Mesenchymal stem cell (in vitro differentiated cells and primary cell): ENCODE data around the gene SUCLA2.

ENCODE experiments used
- DNase-seq: peaks from one replicate; pipeline ENCODE4 v3.0.0-alpha.2; 2013
- H2AFZ ChIP-seq: one replicate; pipeline ENCODE4 v1.6.1; 2013; ENCODE audit warnings: low read depth, mild to moderate bottlenecking, control low read depth, inconsistent platforms, low read length, moderate library complexity
- H2AK5ac ChIP-seq: 2 replicates; pipeline ENCODE4 v1.6.1; 2013; ENCODE audit warnings: low read length, moderate library complexity, mild to moderate bottlenecking, inconsistent platforms; ENCODE audit not compliant: severe bottlenecking
- H2BK120ac ChIP-seq: one replicate; pipeline ENCODE4 v1.6.1; 2013; ENCODE audit warnings: low read depth, mild to moderate bottlenecking, inconsistent platforms, low read length, moderate library complexity
- H2BK12ac ChIP-seq, 2 experiments: one replicate each; pipeline ENCODE4 v1.6.1; 2013; ENCODE audit warnings: inconsistent platforms in 2 of 2, low read length in 2 of 2, mild to moderate bottlenecking in 2 of 2, moderate library complexity in 2 of 2, control low read depth in 1 of 2
- H2BK15ac ChIP-seq: one replicate; pipeline ENCODE4 v1.6.1; 2013; ENCODE audit warnings: mild to moderate bottlenecking, low read depth, inconsistent platforms; ENCODE audit not compliant: poor library complexity, severe bottlenecking
- H2BK5ac ChIP-seq: 2 replicates; pipeline ENCODE4 v1.6.1; 2013; ENCODE audit warnings: low read depth, mild to moderate bottlenecking, low read length, control low read depth, inconsistent platforms; ENCODE audit not compliant: poor library complexity, severe bottlenecking
- H3K14ac ChIP-seq, 2 experiments: one replicate each; pipeline ENCODE4 v1.6.1; 2013; ENCODE audit warnings: inconsistent platforms in 2 of 2, low read length in 2 of 2, control low read depth in 1 of 2, mild to moderate bottlenecking in 1 of 2, moderate library complexity in 1 of 2
- H3K18ac ChIP-seq, 2 experiments: one replicate each; pipeline ENCODE4 v1.6.1; 2013; ENCODE audit warnings: inconsistent platforms in 2 of 2, low read length in 2 of 2, control low read depth in 1 of 2, low read depth in 1 of 2, mild to moderate bottlenecking in 1 of 2
- H3K23ac ChIP-seq, 2 experiments: one replicate each; pipeline ENCODE4 v1.6.1; 2013; ENCODE audit warnings: inconsistent platforms in 2 of 2, low read length in 2 of 2, mild to moderate bottlenecking in 2 of 2, moderate library complexity in 2 of 2, control low read depth in 1 of 2
- H3K27ac ChIP-seq: 2 replicates; pipeline ENCODE4 v1.5.1; 2013; ENCODE audit warnings: mild to moderate bottlenecking, moderate library complexity, low read length, control low read depth, inconsistent platforms; ENCODE audit not compliant: poor library complexity, severe bottlenecking
- H3K27me3 ChIP-seq, 2 experiments: 2 replicates each; pipeline versions ENCODE4 v1.6.1 to v1.7.0; 2013; ENCODE audit warnings: low read length in 2 of 2, mild to moderate bottlenecking in 2 of 2, moderate library complexity in 2 of 2, control low read depth in 1 of 2, inconsistent platforms in 1 of 2; ENCODE audit not compliant: control insufficient read depth in 1 of 2, insufficient read depth in 1 of 2
- H3K36me3 ChIP-seq, 2 experiments: 2 replicates each; pipeline versions ENCODE4 v1.6.1 to v1.7.0; 2013; ENCODE audit warnings: low read length in 2 of 2, control low read depth in 1 of 2, inconsistent platforms in 1 of 2, low read depth in 1 of 2, mild to moderate bottlenecking in 1 of 2; ENCODE audit not compliant: insufficient read depth in 2 of 2, control insufficient read depth in 1 of 2
- H3K4ac ChIP-seq, 2 experiments: one replicate each; pipeline ENCODE4 v1.6.1; 2013; ENCODE audit warnings: inconsistent platforms in 2 of 2, low read length in 2 of 2, mild to moderate bottlenecking in 2 of 2, moderate library complexity in 2 of 2, control low read depth in 1 of 2, low read depth in 1 of 2
- H3K4me1 ChIP-seq: 2 replicates; pipeline ENCODE4 v1.6.1; 2013; ENCODE audit warnings: low read depth, low read length, control low read depth; ENCODE audit not compliant: control insufficient read depth, insufficient read depth
- H3K4me2 ChIP-seq: 2 replicates; pipeline ENCODE4 v1.6.1; 2013; ENCODE audit warnings: low read length, mild to moderate bottlenecking, inconsistent platforms; ENCODE audit not compliant: poor library complexity, severe bottlenecking
- H3K4me3 ChIP-seq, 2 experiments: 2 replicates each; pipeline versions ENCODE4 v1.5.1 to v1.7.0; 2013; ENCODE audit warnings: low read length in 2 of 2, mild to moderate bottlenecking in 2 of 2, control low read depth in 1 of 2, low read depth in 1 of 2; ENCODE audit not compliant: insufficient read depth in 1 of 2
- H3K79me1 ChIP-seq: replicated peaks from 2 replicates; pipeline ENCODE4 v1.6.1; 2013; ENCODE audit warnings: mild to moderate bottlenecking, control low read depth, low read length, inconsistent platforms; ENCODE audit not compliant: poor library complexity, severe bottlenecking
- H3K9ac ChIP-seq: 2 replicates; pipeline ENCODE4 v1.7.0; 2013; ENCODE audit warnings: mild to moderate bottlenecking, low read length, moderate library complexity
- H3K9me3 ChIP-seq: 2 replicates; pipeline ENCODE4 v1.7.0; 2013; ENCODE audit warnings: mild to moderate bottlenecking, low read length; ENCODE audit not compliant: control insufficient read depth
- H4K8ac ChIP-seq: one replicate; pipeline ENCODE4 v1.6.1; 2013; ENCODE audit warnings: inconsistent platforms, mild to moderate bottlenecking, low read length, moderate library complexity
- H4K91ac ChIP-seq: one replicate; pipeline ENCODE4 v1.6.1; 2013; ENCODE audit warnings: mild to moderate bottlenecking, low read length, inconsistent platforms
- WGBS: methylation state at CpG from one replicate; pipeline ENCODE4 v1.1.7; 2013; ENCODE audit warnings: mixed read lengths; 5-methylcytosine and 5-hydroxymethylcytosine counted together

Gene SUCLA2

GRCh38 chr13:48014359-48014758, 13.3 kb upstream of the SUCLA2 start:
- Histone ChIP-seq H3K27ac (no peak overlapping the region), H3K36me3 (no peaks in the 10 kb centered on the region), H4K91ac (no peak overlapping the region), H2BK5ac (no peak overlapping the region), H3K14ac (peak overlapping the region in 1 of 2 experiments; percentile 60), H2AFZ (no peak overlapping the region), H3K79me1 (peaks cover 4% of the 10 kb centered on the region), H3K9me3 (no peaks in the 10 kb centered on the region), H3K4me2 (no peak overlapping the region), H2BK120ac (no peak overlapping the region), H2AK5ac (no peak overlapping the region), H3K4me1 (no peaks in the 10 kb centered on the region), H2BK12ac (no peak overlapping the region), H3K9ac (no peak overlapping the region), H3K4me3 (no peak overlapping the region), H4K8ac (no peak overlapping the region), H3K18ac (no peak overlapping the region), H3K23ac (no peak overlapping the region), H3K4ac (no peak overlapping the region), H2BK15ac (no peak overlapping the region), H3K27me3 (no peaks in the 10 kb centered on the region)
- no peak for DNase-seq
- WGBS, result 72% methylated on average over 2 of the region's 2 CpGs

- H2AFZ ChIP-seq, result no peak overlapping the region
- no peak overlapping the region for H3K23ac ChIP-seq
- H4K91ac ChIP-seq, result no peak overlapping the region
- no peaks in the 10 kb centered on the region for H3K9me3 ChIP-seq
- H4K8ac ChIP-seq, result no peak overlapping the region
- no peaks in the 10 kb centered on the region for H3K4me1 ChIP-seq
- no peak overlapping the region for H3K4me3 ChIP-seq
- no peak overlapping the region for H2BK5ac ChIP-seq
- H3K4ac ChIP-seq, result no peak overlapping the region
- no peak overlapping the region for H3K18ac ChIP-seq
- H3K27ac ChIP-seq, result no peak overlapping the region
- no peak overlapping the region for H2AK5ac ChIP-seq
- no peaks in the 10 kb centered on the region for H3K36me3 ChIP-seq
- no peak overlapping the region for H2BK15ac ChIP-seq
- no peak overlapping the region for H2BK12ac ChIP-seq
- WGBS, result 100% methylated on average over 1 of the region's 1 CpG
- H3K79me1 ChIP-seq, result peaks cover 2% of the 10 kb centered on the region
- no peak for DNase-seq
- H3K27me3 ChIP-seq, result no peaks in the 10 kb centered on the region
- no peak overlapping the region for H2BK120ac ChIP-seq
- H3K9ac ChIP-seq, result no peak overlapping the region
- H3K14ac ChIP-seq, result no peak overlapping the region
- H3K4me2 ChIP-seq, result no peak overlapping the region
These were observed 11.6 kb upstream of the SUCLA2 start for GRCh38 chr13:48012668-48013067.

DNA sequence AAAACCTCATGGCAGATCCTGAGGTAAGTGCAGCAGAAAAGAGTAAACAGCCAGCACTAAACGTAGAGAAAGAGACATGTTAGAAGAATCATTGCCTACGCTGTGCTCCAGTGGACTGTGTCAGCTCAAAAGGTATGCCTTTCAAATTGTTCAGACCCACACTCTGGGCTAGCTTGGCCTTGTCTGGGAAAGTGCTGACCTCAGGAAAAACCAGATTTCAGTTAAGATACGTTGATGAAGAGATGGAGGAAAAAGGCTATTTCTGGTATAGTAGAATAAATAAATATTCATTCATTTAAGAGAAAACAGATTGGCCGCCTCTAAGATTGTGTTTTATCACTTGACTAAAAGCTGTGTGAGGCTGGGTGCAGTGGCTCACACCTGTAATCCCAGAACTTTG, 9.6 kb upstream of the SUCLA2 start:
- Histone ChIP-seq H3K27ac (no peak overlapping the region), H3K9me3 (no peaks in the 10 kb centered on the region), H3K4me2 (no peak overlapping the region), H2BK120ac (no peak overlapping the region), H3K9ac (no peak overlapping the region), H4K8ac (no peak overlapping the region), H3K36me3 (no peaks in the 10 kb centered on the region), H3K4me3 (no peak overlapping the region), H2BK15ac (no peak overlapping the region), H2BK12ac (no peak overlapping the region), H3K4ac (no peak overlapping the region), H3K27me3 (no peaks in the 10 kb centered on the region), H2AFZ (no peak overlapping the region), H3K23ac (no peak overlapping the region), H3K79me1 (peaks cover 2% of the 10 kb centered on the region), H2AK5ac (no peak overlapping the region), H3K14ac (no peak overlapping the region), H2BK5ac (no peak overlapping the region), H3K18ac (no peak overlapping the region), H3K4me1 (no peaks in the 10 kb centered on the region), H4K91ac (no peak overlapping the region)
- 88% methylated on average over 2 of the region's 4 CpGs for WGBS
- DNase-seq, result no peak

GRCh38 chr13:48009284-48009683, 8.2 kb upstream of the SUCLA2 start:
- H2AK5ac ChIP-seq, result no peak overlapping the region
- H2BK120ac ChIP-seq, result no peak overlapping the region
- no peak overlapping the region for H3K18ac ChIP-seq
- no peak overlapping the region for H3K23ac ChIP-seq
- H3K14ac ChIP-seq, result no peak overlapping the region
- H2AFZ ChIP-seq, result no peak overlapping the region
- no peaks in the 10 kb centered on the region for H3K9me3 ChIP-seq
- WGBS, result 55% methylated on average over 1 of the region's 1 CpG
- no peak overlapping the region for H2BK15ac ChIP-seq
- peaks cover 2% of the 10 kb centered on the region for H3K79me1 ChIP-seq
- peak; percentile 32 for DNase-seq
- H4K8ac ChIP-seq, result no peak overlapping the region
- no peak overlapping the region for H2BK5ac ChIP-seq
- no peak overlapping the region for H3K27ac ChIP-seq
- H3K27me3 ChIP-seq, result no peaks in the 10 kb centered on the region
- peak overlapping the region in 1 of 2 experiments; percentile 12 for H3K4me3 ChIP-seq
- no peaks in the 10 kb centered on the region for H3K36me3 ChIP-seq
- no peak overlapping the region for H3K4ac ChIP-seq
- H2BK12ac ChIP-seq, result no peak overlapping the region
- H4K91ac ChIP-seq, result no peak overlapping the region
- no peaks in the 10 kb centered on the region for H3K4me1 ChIP-seq
- peak overlapping the region; percentile 77 for H3K9ac ChIP-seq
- H3K4me2 ChIP-seq, result no peak overlapping the region
